Spinal cord (tissue), 10 donors: Measurements from ENCODE around the gene SMYD3. TPM values are rescaled to one million over a fixed set of nuclear protein-coding genes. Genes with fewer than 3 reads are reported as not detected.
A peak's percentile ranks its signal among the peaks of the same experiment; 100 is the strongest.

Source experiments
- DNase-seq, 6 donors: peaks; one replicate each; pipeline versions ENCODE4 v3.0.0 to v3.0.0-alpha.2; 2013 to 2015; ENCODE audit warnings: low spot score in 6 of 6, low read depth in 4 of 6
- H3K27ac ChIP-seq: one replicate; pipeline ENCODE4 v1.5.1; 2013; ENCODE audit warnings: low read depth, low read length, control low read depth
- H3K27me3 ChIP-seq: one replicate; pipeline ENCODE4 v1.6.1; 2013; ENCODE audit warnings: low read length; ENCODE audit not compliant: control insufficient read depth, insufficient read depth
- H3K36me3 ChIP-seq: one replicate; pipeline ENCODE4 v1.6.1; 2013; ENCODE audit warnings: low read length; ENCODE audit not compliant: control insufficient read depth, insufficient read depth
- H3K4me1 ChIP-seq: one replicate; pipeline ENCODE4 v1.6.1; 2013; ENCODE audit warnings: low read length; ENCODE audit not compliant: control insufficient read depth, insufficient read depth
- H3K4me3 ChIP-seq: one replicate; pipeline ENCODE4 v1.5.1; 2013; ENCODE audit warnings: low read depth, low read length, control low read depth
- H3K9me3 ChIP-seq: one replicate; pipeline ENCODE4 v1.6.1; 2013; ENCODE audit warnings: low read length; ENCODE audit not compliant: control insufficient read depth, insufficient read depth
- WGBS: methylation state at CpG from one replicate; pipeline ENCODE4 v1.1.5; 2013; ENCODE audit warnings: missing lambda C conversion rate; ENCODE audit not compliant: insufficient coverage; 5-methylcytosine and 5-hydroxymethylcytosine counted together
- polyA plus RNA-seq, 2 donors: library from polyadenylated mRNA; unstranded; fragments of 120-200 nt; gene quantifications; one replicate each; pipeline ENCODE4 v1.2.1, GENCODE V29; 2013; ENCODE audit not compliant: insufficient read length in 2 of 2
- total RNA-seq, 2 donors: library from RNA; depleted of rRNA in 1 of 2; stranded (reverse); fragments of 120-200 nt in 1 of 2; fragments of >200 nt in 1 of 2; gene quantifications; one replicate each; pipeline versions ENCODE4 v1.2.3 to v1.2.4, GENCODE V29; 2013 to 2014
- donor health status: healthy.

Gene SMYD3
- total and polyA plus RNA-seq, 4 donors = 37.5 to 54.4 (median 49.4) TPM

DNA sequence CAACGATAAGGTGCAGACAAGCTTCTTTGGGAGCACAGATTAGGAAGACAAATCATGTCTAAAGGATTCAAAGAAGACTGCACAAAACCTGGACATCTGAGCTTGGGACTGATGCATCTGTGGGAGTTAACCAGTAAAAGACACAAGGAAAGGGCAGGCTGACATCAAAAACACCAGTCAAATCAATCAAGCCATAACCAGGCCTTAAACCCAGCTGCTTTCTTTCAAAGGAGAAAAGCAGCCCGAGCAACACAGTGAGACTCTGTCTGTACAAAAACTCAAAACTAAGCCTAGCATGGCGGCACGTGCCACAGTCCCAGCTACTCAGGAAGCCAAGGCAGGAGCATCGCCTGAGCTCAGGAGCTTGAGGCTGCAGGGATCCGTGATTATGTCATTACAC, 411.6 kb downstream of the SMYD3 start:
- Histone ChIP-seq H3K27ac (no peak overlapping the region), H3K4me3 (no peak overlapping the region), H3K4me1 (peaks cover 3% of the 10 kb centered on the region), H3K9me3 (no peaks in the 10 kb centered on the region), H3K27me3 (no peaks in the 10 kb centered on the region), H3K36me3 (no peaks in the 10 kb centered on the region)
- 48% methylated on average over 4 of the region's 6 CpGs for WGBS
- peak in 1 of 6 donors; percentile 44 for DNase-seq

DNA sequence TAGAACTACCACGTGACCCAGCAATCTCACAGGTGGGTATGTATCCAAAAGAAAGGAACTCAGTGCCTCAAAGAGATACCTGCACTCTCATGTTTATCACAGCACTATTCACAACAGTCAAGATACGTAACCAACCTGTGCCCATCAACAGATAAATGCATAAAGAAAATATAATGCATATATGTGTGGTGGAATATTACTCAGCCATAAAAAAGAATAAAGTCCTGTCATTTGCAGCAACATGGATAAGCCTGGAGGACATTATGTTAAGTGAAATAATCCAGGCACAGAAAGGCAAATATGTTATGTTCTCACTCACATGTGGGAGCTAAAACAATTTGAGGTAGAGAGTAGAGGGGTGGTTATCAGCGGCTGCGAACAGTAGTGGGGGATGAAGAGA, 413.8 kb downstream of the SMYD3 start:
- Histone ChIP-seq H3K27me3 (no peaks in the 10 kb centered on the region), H3K9me3 (no peaks in the 10 kb centered on the region), H3K4me1 (peaks cover 3% of the 10 kb centered on the region), H3K27ac (no peak overlapping the region), H3K36me3 (no peaks in the 10 kb centered on the region), H3K4me3 (no peak overlapping the region)
- no CpG with 5 or more reads among the region's 4 CpGs for WGBS
- no peak for DNase-seq

DNA sequence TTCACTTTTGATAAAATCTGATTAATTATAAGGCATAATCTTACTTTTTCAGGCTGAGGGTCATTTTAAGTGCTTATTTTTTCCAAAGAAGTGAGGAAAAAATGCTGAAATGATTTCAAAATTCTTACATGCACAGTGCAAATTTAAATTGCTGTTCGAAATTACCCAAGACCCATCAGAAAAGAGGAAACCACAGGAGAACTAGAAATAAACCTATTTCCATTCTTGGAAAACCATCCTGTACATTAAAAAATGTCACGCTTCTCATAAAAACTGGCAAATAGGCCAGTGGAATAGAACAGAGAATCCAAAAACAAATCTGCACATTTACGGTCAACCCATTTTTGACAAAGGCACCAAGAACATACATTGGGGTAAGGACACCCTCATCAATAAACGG, 414.9 kb downstream of the SMYD3 start:
- Histone ChIP-seq H3K36me3 (no peaks in the 10 kb centered on the region), H3K27ac (no peak overlapping the region), H3K9me3 (no peaks in the 10 kb centered on the region), H3K4me3 (no peak overlapping the region), H3K4me1 (peaks cover 3% of the 10 kb centered on the region), H3K27me3 (no peaks in the 10 kb centered on the region)
- WGBS = 89% methylated on average over 1 of the region's 4 CpGs
- no peak for DNase-seq

DNA sequence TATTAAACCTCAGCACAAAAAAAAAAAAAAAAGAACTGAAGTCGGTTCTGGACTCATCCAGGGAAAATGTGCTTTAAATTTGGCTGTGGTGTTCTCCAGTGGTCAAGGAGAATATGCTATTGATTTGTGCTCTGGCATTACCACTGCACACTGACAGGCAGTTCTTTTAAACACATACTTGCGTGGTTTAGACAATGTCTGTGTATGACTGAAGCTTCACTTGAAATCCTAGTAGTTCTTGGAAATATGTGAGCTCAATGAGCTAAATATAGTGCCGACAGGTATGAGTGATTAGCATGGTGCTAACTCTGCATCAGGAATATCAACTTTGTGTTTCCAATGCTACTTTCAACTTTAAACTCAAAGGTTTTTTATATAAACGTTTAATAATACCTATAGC, 415.6 kb downstream of the SMYD3 start:
- H3K4me3 ChIP-seq = no peak overlapping the region
- 71% methylated on average over 1 of the region's 4 CpGs for WGBS
- no peaks in the 10 kb centered on the region for H3K27me3 ChIP-seq
- no peak overlapping the region for H3K27ac ChIP-seq
- H3K9me3 ChIP-seq = no peaks in the 10 kb centered on the region
- H3K36me3 ChIP-seq = no peaks in the 10 kb centered on the region
- no peak for DNase-seq
- H3K4me1 ChIP-seq = peaks cover 3% of the 10 kb centered on the region

DNA sequence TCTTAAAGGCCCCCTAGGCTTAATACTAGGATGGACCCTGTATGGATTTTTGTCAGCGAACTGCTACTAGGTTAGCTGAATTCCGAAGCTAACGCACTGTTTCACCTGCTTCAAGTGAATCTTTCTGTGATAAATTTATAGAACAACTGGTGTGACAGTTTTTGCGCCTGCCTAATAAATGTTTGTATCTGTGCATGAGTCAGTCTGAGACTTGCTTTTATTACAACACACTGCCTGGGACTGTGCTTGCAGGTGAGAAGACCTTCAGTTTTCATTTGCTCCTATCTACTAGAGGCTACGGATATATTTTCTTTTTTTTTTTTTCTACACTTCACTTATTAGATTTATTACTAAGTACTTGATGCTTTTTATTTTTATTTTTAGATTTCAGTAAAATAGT, 420.9 kb downstream of the SMYD3 start:
- Histone ChIP-seq H3K4me1 (no peaks in the 10 kb centered on the region), H3K27me3 (no peaks in the 10 kb centered on the region), H3K36me3 (no peaks in the 10 kb centered on the region), H3K4me3 (no peak overlapping the region), H3K9me3 (no peaks in the 10 kb centered on the region), H3K27ac (no peak overlapping the region)
- DNase-seq = no peak
- WGBS = 94% methylated on average over 3 of the region's 5 CpGs

DNA sequence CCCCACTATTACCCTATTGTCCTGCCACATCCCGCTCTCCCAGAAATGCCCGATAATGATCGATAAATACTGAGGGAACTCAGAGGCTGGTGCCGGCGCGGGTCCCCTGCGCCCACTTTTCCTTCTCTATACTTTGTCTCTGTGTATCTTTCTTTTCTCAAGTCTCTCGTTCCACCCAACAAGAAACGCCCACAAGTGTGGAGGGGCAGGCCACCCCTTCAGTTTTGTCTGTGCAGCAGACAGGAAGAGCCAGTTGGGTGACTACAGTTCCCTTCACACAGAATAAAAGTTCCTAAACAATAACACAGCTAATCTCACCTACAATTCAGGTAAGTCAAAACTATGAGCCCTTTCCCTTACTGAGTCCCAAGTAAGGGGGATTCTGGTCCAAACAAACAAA, 423.7 kb downstream of the SMYD3 start:
- 100% methylated on average over 2 of the region's 9 CpGs for WGBS
- H3K27ac ChIP-seq = no peak overlapping the region
- H3K36me3 ChIP-seq = no peaks in the 10 kb centered on the region
- no peak for DNase-seq
- no peaks in the 10 kb centered on the region for H3K9me3 ChIP-seq
- H3K4me1 ChIP-seq = no peaks in the 10 kb centered on the region
- H3K27me3 ChIP-seq = no peaks in the 10 kb centered on the region
- no peak overlapping the region for H3K4me3 ChIP-seq

DNA sequence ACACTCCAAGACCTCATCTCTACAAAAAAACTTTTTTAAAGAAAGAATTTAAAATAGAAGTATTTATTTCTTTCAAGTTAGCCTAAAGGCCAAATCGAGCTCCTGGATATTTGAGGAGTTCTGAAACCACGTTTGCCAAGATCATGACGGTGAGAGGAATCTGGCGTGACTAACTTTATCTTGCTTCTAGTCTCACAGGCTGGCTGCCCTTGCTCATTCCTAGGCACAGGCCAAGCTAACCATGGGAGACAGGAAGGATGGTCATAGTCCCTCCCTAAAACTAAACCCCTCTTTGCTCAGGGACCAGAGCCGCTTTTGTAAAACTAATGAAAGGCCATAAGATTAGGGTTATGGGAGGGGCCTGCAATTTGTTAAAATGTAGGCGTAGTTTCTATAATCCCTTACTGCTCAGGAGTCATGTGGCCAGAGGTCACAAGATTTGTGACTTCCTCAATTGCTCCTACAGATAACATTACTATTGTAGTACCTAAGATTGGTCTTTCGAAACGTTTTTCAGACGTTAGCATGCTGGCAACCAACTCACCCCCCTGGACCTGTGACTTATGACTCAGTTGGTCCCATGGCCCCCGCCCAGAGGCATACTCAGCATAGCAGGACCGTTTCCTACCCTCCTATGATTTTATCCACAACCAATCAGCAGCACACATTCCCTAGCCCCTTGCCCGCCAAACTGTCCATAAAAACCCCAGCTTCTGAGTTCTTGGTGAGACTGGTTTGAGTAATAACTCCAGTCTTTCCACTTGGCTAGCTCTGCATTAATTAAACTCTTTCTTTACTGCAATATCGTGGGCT, 425.0 kb downstream of the SMYD3 start:
- no peaks in the 10 kb centered on the region for H3K36me3 ChIP-seq
- H3K27me3 ChIP-seq = no peaks in the 10 kb centered on the region
- no peak for DNase-seq
- no peak overlapping the region for H3K4me3 ChIP-seq
- no peak overlapping the region for H3K27ac ChIP-seq
- WGBS = 96% methylated on average over 7 of the region's 13 CpGs
- no peaks in the 10 kb centered on the region for H3K4me1 ChIP-seq
- no peaks in the 10 kb centered on the region for H3K9me3 ChIP-seq

DNA sequence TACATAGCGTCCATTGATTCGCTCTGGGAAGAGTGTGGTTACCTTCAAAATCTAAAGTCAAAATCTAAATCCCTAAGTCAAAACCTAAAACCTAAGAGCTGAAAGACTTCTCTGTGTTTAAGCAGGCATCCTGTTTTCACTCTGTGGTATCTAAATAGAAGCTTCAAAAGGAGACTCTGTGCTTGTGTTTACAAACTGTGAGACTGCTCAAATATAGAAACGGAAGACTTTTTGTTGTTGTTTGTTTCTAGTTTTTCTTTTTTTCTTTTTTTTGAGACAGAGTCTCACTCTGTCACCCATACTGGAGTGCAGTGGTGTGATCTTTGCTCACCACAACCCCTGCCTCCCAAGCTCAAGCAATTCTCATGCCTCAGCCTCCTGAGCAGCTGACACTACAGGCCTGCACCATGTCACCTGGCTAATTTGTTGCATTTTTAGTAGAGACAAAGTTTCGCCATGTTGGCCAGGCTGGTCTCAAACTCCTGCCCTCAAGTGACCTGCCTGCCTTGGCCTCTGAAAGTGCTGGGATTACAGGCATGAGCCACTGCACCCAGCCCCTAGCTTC, 425.9 kb downstream of the SMYD3 start:
- no peaks in the 10 kb centered on the region for H3K36me3 ChIP-seq
- H3K27ac ChIP-seq = no peak overlapping the region
- H3K4me1 ChIP-seq = no peaks in the 10 kb centered on the region
- 100% methylated on average over 1 of the region's 4 CpGs for WGBS
- no peaks in the 10 kb centered on the region for H3K27me3 ChIP-seq
- no peak for DNase-seq
- H3K9me3 ChIP-seq = no peaks in the 10 kb centered on the region
- H3K4me3 ChIP-seq = no peak overlapping the region

DNA sequence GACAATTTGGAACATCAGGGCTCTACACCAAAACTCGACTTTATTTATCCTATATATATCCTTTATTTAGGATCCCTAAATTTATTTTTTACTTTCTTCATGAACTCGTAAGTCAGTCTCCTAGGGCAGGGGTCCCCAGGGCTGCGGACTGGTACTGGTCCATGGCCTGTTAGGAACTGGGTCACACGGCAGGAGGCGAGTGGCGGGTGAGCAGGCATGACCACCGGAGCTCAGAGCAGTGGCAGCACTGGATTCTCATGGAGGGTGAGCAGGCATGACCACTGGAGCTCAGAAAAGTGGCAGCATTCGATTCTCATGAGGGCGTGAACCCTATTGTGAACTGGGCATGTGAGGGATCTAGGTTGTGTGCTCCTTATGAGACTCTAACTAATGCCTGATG, 427.0 kb downstream of the SMYD3 start:
- WGBS = over 99% methylated on average over 6 of the region's 9 CpGs
- no peak overlapping the region for H3K27ac ChIP-seq
- H3K4me3 ChIP-seq = no peak overlapping the region
- H3K27me3 ChIP-seq = no peaks in the 10 kb centered on the region
- H3K4me1 ChIP-seq = no peaks in the 10 kb centered on the region
- DNase-seq = no peak
- H3K36me3 ChIP-seq = no peaks in the 10 kb centered on the region
- no peaks in the 10 kb centered on the region for H3K9me3 ChIP-seq

DNA sequence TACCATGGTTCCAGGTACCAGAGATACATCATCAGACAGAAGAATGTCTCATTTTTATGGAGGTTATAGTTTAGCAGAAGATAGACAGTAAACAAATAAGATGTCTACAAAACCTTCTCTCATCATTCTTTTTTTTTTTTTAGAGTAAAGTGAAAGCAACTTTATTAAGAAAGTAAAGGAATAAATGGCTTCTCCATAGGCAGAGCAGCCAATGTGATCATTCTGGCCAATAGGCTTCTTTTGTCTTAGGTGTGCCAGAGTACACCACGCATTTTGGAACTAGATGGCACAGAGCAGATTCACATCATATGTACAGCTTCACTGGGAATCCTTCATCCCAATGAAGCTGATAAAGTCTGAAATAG, 428.2 kb downstream of the SMYD3 start:
- H3K9me3 ChIP-seq = no peaks in the 10 kb centered on the region
- no peak overlapping the region for H3K27ac ChIP-seq
- DNase-seq = no peak
- WGBS = no CpG with 5 or more reads among the region's 1 CpG
- no peak overlapping the region for H3K4me3 ChIP-seq
- no peaks in the 10 kb centered on the region for H3K36me3 ChIP-seq
- H3K27me3 ChIP-seq = no peaks in the 10 kb centered on the region
- no peaks in the 10 kb centered on the region for H3K4me1 ChIP-seq
